ENCODE results near the gene SLC25A27.

SLC25A27 gene

GRCh38 chr6:46652232-46652602, 558 bp upstream of the SLC25A27 start:
- DNase-seq = no peak

- no peak for DNase-seq
Observed at GRCh38 chr6:46653439-46654195, 842 bp downstream of the SLC25A27 start.

GRCh38 chr6:46655803-46656202, 3.0 kb downstream of the SLC25A27 start:
- DNase-seq = no peak

- DNase-seq = no peak
Observed at GRCh38 chr6:46657642-46658041, 4.9 kb downstream of the SLC25A27 start.

GRCh38 chr6:46661483-46661882, 8.7 kb downstream of the SLC25A27 start:
- DNase-seq = no peak

- DNase-seq = no peak
Observed at GRCh38 chr6:46667377-46667776, 14.6 kb downstream of the SLC25A27 start.

- no peak for DNase-seq
Observed at GRCh38 chr6:46674410-46674809, 21.6 kb downstream of the SLC25A27 start.

- DNase-seq = no peak
Observed at GRCh38 chr6:46676604-46677313, 24.0 kb downstream of the SLC25A27 start.

- DNase-seq = no peak
Observed at GRCh38 chr6:46677314-46677654, 24.5 kb downstream of the SLC25A27 start.

- no peak for DNase-seq
Observed at GRCh38 chr6:46684771-46685170, 32.0 kb downstream of the SLC25A27 start.

GRCh38 chr6:46687619-46688097, 34.9 kb downstream of the SLC25A27 start, which contains the start of gene TDRD6:
TSS of gene TDRD6 (plus strand) at chr6:46687885. CDS start at chr6:46688129, 244 bp downstream.
- no peak for DNase-seq

GRCh38 chr6:46688117-46688965, 35.6 kb downstream of the SLC25A27 start:
- no peak for DNase-seq

GRCh38 chr6:46688966-46689335, 36.2 kb downstream of the SLC25A27 start:
- DNase-seq = no peak

GRCh38 chr6:46689657-46690056, 36.9 kb downstream of the SLC25A27 start:
- no peak for DNase-seq

- no peak for DNase-seq
Observed at GRCh38 chr6:46690141-46690755, 37.5 kb downstream of the SLC25A27 start.

- no peak for DNase-seq
Observed at GRCh38 chr6:46690911-46691451, 38.2 kb downstream of the SLC25A27 start.

- DNase-seq = no peak
Observed at GRCh38 chr6:46699970-46700369, 47.2 kb downstream of the SLC25A27 start.

- no peak for DNase-seq
Observed at GRCh38 chr6:46704562-46704961, 51.8 kb downstream of the SLC25A27 start.

GRCh38 chr6:46706464-46706863, 53.7 kb downstream of the SLC25A27 start:
- no peak for DNase-seq

GRCh38 chr6:46711491-46711890, 58.7 kb downstream of the SLC25A27 start:
- DNase-seq = no peak

GRCh38 chr6:46715141-46715540, 62.4 kb downstream of the SLC25A27 start:
- no peak for DNase-seq

GRCh38 chr6:46719099-46719498, 66.3 kb downstream of the SLC25A27 start:
- DNase-seq = no peak

GRCh38 chr6:46720401-46720800, 67.6 kb downstream of the SLC25A27 start:
- DNase-seq = no peak
